GM19240 (cell line): ENCODE measurements around the gene MYO5B.

Source experiments
- DNase-seq: peaks from one replicate; pipeline ENCODE4 v3.0.0; 2011; ENCODE audit warnings: low spot score; ENCODE audit not compliant: insufficient read length

MYO5B gene

DNA sequence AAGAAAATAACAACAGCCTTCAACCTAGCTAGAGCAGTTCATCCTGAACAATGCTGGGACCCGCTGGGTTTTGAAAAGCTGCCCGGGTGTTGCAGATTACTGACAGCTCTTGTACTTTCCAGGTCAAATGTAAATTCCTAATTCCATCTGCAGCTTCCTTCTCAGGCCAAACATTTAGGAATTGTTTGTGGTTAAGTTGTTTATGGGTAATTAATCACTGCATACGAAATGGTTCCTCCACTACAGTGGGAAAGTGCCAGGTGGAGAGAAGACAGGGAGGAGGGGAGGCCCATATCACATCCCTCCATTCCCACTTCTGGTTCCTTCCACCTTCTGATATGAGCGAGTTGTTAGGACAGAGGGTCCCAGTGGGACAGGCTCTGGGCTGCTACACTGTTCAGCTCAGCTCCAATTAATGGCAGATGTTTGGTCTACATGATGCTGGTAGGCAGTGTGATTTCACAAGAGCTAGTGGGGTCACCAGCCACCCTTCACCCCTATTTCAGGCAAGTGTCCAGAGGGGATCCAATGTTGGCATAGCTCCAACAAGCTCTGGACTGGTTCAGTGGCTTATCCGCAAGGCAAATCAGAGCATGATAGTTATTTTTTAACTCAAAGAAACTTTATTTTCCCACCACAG, 268.7 kb downstream of the MYO5B start:
- DNase-seq = no peak

DNA sequence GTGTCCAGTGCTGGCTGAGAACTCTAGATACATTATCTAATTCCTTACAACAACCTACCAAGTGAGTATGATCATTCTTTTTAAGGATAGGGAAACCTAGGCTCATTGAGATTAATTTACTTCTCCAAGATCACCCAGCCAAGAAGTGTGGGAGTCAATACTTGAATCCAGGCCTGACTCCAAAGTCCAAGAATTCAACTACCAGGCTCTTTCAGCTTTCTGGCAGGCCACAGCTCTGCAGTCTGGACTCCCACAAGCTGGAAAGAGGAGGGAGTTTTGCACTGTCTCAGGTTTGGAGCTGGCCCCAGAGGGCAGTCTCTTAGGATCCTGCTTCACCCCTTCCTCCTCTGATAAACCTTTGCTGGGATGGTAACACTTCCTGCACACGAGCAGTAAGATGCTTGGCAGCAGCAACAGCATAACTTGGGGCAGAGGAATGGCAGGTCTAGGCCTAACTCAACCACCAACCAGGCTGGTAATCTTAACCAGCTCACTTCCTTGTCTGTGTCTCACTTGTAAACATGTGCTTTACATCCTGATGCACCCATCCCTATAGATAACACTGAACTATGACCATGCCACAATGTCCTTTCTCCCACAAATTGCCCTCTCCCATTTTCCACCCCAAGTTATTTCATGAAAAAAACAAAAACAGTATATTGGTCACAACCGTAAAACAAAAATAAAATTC, 270.5 kb downstream of the MYO5B start:
- DNase-seq = no peak

DNA sequence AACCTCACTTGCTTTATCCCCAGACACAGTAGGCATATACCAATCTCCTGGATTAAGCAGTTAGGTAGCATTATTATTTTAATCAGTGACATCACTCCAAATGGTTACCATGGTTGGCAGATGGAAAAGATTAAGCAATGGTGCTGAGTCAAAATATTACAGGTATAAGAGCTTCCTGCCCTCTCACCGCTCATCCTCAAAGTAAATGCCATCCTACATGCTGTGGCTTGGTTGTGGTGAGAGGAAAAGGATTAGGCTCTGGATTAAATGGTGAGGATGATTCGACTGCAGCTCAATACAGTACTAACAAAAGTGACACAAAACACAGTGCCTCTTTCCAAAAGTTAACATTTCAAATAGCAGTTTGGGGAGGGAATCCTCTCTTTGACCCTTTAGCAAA, 272.7 kb downstream of the MYO5B start:
- no peak for DNase-seq

DNA sequence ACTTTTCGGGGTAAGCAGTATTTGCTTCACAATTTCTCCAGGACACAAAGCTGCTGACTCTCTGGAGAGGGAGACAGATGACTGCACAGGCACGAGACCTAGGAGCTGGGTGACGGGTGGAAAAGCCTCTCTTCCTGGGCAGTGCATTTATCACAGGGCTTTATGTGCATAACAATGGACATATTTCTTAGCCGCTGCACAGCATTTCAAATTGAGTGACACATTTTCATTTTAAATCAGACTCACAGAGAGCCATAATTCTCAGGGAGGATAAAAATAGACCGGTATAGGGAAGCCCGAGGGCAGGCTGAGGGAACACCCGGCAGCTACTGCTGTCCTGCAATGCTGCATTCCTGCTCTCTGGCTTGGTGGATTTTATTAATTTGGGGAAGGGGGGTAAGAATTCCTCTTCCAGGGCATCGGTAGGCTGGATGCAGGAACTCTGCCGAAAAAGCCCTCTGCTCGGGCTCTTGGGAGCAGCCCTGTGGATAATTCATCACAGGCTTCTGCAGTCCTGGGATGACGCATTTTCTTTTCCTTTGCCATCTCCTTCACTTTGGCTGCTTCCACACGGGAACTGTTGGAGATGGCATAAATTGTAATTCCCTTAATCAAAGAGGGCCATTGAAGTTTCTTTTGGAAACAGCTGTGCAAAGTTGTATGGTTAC, 273.5 kb downstream of the MYO5B start:
- DNase-seq = no peak

DNA sequence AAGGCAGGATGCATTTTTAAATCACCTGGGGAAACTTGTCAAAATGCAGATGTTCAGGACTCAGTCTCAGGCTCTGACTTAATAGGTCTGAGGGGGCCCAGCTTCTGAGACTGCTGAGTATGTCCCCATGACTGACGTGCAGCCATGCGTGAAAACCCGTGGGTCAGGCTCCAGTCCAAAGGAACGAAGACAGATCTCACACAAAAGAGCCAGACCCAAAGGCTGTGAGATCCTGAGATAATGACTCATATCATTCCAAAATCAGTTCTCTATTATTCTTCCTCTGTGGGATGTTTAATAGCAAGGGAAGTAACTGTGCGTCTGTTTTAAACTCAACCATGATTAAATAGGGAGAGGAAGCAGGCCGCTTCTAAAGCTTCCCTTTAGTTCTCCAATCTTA, 274.2 kb downstream of the MYO5B start:
- DNase-seq = no peak

DNA sequence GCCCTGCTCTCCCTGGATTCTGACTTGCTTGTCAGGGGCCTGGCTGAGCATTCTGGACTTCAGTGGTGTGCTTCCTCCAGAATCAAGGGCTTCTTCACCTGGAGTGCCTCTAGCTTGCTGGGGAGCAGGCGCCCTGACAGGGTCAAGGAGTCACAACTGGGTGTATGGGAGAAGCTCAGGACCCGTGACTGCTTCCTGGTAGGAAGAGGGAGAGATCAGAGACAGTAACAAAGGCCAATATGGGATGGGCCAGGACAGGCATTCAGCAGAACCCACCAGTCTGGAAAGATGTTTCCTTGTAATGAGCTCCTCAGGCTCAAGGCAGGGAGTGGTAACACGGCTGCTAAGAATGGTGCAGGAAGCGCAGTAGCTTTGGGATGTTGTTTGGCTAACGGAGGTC, 277.2 kb downstream of the MYO5B start:
- DNase-seq = no peak

DNA sequence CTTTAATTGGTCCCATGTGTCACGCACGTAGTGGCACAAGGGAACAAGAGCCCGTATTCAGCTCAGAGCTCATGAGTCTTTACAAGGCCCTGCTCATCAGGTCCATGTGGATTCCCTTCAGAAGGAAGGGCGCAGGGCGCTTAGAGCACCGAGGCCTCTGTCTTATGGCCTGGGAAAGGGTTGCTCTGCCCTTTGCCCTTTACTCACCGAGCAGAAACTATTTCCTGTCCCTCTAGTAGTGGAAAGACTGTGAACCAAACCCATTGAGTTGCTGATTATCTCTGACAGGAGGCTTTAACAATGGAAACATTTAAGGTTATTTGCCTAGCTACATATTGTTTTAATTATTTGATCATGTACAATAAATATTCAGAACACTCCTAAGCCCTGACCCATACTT, 279.6 kb downstream of the MYO5B start:
- no peak for DNase-seq

DNA sequence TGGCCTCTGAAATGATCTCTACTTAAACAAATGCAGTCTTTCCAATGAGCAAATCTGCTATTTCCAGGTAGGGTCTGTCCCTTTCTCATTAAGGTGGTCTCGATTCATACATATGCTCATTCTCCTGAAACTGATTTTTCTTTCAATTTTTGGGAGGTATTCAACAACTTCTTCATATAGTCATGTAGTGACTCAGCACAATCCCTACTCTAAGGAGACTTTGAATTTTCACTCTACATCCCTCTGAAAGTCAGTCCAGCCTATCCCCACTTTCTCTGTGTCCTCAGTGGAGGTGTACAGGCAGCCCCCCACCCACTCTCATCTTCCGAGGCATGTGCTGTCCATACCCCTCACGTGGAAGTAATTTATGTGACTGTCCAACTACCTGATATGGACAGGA, 281.7 kb downstream of the MYO5B start:
- no peak for DNase-seq

DNA sequence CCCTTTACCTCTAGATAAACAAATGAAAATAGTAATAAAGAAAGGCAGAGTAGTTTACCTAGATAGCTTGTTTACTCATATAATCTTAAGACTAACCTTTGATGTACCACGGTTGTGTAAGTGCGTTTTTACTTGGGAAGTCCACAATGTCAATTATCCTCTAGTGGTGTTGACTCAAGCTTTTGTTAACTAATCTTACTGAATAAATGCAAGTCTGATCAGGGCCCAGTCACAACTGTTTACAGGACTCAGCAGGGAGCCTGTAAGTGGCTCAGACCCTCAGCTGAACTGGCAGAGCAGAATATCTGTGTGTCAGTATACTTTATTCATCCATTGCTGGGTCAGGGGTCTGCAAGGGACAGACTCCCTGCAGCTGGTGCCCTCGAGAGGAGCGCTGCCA, 283.5 kb downstream of the MYO5B start:
- DNase-seq = no peak

DNA sequence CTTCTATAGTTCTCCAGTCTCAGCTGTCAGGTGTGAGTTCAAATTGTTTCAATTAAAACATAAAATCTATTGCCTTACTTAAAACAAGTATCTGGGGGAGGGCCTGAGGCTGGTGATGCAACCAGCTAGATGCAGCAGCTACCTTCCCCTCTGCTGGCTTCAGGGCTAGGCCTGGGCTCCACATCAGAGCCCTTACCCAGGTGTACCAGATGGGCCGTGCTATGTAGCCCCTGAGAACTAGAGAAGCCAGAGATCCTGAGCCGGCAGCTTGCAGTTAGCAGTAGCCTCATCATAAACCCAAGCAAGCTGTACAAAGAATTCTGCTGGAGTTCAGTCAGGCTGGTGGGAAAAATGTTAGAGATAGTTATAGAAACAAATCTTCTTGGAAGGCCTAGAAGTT, 284.0 kb downstream of the MYO5B start:
- DNase-seq = no peak

DNA sequence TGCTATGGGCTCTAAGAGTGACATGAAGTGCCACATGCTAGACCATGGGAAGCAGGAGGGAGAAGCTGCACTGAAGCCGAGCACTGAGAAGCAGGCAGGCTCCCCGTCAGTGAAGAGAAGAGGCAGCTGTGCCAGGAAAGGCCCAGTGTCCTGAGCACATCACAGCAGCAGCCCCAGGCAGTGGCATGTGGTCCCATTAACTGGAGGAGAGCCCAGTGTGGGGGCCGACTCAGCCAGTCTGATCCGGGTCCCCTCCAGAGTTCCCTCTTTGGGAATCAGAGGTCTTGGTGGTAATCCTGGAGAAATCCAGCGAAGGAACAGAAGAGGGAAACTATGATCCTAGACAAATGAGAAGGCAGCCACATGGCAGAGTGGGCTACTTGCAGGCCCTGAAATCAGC, 284.9 kb downstream of the MYO5B start:
- no peak for DNase-seq

DNA sequence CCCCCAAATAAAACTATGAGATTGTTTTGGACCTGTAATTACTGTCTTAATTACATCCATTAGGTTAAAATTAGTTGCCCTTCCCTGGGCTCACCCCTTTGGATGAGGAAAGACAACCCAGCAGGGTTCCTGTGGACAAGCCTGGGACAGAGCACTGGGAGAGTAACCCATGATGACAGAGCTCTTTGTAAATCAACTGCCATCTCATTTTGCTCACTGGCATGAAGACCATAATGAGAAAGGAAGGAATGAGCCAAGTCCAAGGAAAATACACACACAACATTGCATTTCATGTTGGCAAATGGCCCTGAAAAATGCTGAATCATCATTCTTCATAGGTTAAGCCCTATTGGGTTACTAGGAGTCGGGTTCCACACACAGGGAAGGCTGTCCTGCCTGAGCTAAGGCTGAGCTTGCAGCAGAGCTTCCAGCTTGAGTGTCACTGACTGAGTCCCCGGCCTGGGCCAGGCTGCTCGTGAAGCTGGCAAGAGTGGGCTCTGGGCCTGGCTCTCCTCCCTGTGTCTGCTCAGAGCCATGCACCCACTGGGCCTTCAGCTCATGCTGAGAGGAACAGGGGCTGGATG, 287.5 kb downstream of the MYO5B start:
- no peak for DNase-seq

DNA sequence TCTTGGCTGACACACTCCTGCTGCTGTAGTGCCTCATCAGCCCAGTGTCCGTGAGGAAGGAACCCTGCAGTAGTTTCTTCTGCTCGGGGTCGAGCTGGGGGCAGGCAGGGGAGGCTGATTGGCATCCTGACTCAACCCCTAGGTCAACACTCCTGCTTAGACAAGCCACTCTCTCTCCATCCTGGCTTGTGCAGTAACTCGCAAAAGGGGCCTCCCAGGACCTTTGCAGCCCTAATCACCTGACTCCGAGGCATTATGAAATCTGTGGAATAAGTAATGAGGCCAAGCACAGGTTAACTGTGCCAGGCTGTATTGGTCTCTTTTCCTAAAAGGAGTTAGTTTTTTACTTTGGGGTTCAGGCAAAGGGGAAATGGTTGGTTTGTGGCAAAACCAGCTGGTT, 289.2 kb downstream of the MYO5B start:
- no peak for DNase-seq

DNA sequence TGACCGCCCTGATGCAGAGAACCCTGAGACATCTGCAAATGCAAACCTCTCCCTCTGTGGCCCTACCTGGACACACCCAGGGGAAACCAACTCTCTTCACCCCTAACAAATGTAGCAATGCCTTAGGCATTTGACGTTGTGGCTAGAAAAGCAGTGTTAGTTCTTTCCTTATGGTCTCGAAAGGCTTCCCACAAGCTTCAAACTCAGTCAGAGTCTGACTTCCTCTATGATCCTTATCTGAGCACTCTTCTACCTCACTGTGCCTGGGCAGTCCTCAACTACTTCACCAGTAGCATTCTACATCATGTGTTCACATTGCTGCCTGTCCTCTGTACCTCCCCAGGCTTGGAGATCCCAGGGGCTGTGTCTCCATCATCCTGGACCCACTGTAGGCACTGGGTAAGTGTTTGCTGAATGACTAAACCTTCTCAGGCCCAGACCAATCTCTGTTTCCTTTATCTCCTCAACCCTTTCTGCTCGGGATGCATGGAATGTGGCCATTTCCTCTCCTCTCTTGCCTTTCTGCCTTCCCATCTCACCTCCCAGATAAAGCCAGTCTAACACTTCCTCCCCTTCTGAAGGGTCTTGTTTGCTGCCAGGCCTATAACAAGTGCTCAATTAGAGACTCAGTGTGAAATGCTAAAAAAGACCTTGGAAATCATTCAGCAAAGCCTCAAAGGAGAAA, 289.9 kb downstream of the MYO5B start:
- DNase-seq = no peak

DNA sequence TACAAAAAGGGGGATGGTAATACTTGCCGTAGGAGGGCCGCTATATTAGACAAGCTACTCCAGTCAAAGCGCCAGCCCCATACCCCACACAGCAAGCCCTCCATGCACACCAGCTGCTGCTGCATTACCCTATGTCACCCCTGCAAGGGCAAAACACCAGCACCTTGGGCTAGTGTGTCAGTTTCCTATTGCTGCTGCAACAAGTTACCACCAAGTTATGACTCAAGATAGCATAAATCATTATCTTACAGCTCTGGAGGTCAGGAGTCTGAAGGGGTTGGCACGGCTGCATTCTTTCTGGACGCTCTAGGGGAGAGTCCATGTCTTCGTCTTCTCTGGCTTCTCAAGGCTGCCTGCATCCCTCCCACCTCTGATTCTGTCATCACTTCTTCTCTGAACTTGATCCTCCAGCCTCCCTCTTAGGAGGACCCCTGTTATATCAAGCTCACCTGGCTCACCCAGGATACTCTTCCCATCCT, 293.0 kb downstream of the MYO5B start:
- no peak for DNase-seq

DNA sequence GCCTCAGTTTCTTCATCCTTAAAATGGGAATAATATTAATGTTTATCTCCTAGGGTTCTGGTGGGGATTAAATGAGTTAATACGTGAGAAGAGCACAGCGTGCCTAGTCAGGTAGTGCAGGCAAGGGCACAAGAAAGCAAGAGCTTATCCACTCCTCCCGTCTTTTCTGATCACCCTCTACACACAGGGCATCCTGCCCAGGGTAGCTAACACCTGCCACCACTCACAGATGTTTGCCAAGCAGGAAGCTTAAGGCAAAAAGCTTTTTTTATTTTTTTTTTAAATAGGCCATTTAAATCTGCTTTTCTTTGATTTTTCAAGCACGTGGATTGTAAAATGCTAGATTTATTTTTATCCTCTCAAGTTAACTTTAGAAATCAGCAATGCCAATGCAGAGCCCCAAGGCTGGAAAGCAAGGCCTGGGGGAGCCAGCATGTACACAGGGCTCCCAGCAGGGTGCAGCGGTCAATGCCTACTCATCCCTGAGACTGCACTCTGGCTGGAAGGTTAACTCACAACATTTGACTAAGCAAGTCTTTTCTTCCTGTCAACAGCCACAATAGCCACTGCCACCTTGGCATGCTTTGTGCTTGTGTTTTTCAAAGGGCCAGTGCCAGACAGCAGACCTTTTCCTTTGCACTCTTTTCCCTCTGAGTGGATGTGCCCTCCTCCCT, 295.2 kb downstream of the MYO5B start:
- no peak for DNase-seq

DNA sequence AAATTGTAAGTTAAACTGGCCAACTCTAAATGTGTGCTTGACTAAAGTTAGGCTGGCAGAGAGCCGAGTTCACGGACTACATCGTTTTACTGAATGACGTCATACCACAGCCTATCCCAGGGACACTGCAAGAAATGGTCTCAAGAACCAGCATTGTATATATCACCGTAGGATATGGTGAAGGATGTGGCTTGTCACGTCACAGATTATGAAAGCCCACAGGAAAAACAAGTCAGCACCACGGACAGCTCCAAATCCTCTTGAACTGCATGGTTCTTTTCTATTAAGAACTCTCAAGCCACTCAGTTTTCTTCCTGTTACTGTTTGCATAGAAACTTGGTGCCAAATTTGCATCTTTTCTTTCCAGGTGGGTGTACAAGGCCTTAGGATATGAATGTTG, 296.5 kb downstream of the MYO5B start:
- peak; percentile 14 for DNase-seq

DNA sequence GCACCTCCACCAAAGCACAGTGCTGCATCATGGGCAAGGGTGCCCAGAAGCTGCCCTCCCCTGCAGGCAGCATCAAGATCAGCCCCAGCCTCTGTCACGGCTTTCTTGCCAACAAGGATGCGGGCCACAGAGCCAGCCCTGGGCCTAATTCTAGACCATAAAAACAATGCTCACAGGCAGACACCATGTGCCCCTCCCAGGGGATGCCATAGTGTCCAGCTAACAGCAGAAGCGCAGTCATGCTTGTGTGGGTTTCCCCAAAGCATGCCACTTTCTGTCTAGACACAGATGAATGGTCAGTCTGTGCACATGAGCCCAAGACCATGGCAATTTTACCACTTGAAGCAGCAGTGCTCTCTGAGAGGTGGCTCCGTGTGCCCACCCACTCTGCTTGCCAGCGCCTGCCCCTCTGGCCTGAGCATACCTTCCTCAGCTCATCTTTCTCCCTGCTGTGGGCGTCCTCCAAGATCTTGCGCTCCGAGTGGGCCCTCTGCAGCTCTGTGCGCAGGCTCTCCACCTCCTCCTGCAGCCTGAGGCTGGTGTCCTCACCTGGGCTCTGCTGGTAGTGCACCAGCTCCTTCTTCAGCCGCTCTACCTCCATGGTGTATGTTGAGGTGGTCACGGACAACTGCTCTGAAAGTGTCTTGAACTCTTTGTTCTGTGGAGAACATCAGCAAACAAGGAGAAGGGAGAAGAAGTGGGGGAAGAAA, 300.3 kb downstream of the MYO5B start:
- no peak for DNase-seq

DNA sequence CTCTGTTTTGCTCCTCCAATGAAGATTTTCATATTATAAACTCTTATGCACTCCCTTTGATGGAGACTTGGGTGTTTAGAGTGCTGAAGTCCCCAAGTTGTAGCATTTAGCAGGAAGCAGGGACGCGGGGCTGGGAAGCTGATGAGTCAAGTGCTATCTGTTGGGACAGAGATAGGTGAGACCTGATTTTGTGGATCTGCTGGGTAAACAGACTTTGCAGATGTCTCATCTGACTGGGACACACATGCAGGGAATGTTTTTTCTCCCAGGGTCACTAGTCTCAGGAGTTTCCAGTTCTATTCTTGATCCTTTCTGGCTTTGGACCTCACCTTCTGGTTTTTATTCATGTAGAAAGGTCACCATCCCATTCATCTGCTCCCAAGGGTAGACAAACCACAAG, 301.9 kb downstream of the MYO5B start:
- no peak for DNase-seq

DNA sequence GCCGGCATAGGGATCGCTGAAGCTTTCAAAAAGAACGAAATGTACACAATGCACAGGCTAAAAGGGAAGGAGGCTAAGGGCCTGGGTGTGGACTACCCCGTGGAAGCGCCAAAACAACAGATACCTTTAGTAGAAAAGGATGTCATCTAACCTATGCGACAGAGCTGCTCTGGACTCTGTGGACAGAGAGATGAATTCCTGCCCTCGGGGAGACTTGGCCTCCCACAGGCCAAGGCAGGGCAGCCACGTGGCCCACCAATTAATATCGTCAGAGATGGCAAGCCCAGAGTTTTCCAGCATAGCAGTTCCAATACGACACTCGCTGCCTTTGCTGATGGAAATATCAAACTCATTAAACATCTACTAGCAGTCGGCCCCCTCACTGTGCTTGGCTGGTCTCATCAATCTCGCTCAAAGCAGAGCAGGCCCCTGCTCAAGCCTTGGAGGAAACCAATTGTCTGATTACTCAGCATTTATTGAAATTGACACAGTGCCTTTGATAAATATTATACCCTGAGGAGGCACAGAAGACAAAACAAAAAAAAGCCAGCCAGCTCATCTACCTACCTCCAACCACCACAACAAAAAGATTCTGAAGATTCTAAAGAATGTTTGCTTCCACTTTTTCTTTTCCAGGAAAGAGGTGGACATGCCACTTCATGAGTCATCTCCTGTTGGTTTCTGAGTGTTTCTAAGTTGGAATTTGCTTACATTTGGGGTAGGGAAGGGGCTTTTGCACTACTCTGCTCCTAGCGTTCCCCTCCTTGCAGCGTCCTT, 302.6 kb downstream of the MYO5B start:
- no peak for DNase-seq
